ENCODE data around the gene SPATA13.

SPATA13 gene

GRCh38 chr13:24168979-24169378 lies 8.5 kb downstream of the SPATA13 start:
- DNase-seq: no peak

GRCh38 chr13:24172071-24172470 lies 11.6 kb downstream of the SPATA13 start:
- no peak for DNase-seq

DNA sequence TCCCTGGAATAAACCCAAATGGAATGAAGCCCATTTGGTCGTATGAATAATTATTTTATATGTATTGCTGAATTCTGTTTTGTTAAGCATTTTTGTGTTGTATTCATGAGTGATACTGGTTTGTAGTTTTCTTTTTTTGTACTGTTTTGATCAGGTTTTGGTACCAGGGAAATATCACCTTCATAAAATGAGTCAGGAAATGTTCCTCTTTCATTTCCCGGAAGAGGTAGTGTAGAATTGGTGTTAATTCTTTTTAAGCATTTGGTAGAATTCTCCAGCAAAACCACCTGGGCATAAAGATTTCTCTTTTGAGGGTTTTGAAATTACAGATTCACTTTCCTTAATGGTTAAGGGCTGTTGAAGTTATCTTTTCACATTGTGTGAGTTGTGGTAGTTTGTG lies 13.3 kb downstream of the SPATA13 start:
- no peak for DNase-seq

- no peak for DNase-seq
These were observed 15.3 kb downstream of the SPATA13 start for GRCh38 chr13:24175847-24176246.

DNA sequence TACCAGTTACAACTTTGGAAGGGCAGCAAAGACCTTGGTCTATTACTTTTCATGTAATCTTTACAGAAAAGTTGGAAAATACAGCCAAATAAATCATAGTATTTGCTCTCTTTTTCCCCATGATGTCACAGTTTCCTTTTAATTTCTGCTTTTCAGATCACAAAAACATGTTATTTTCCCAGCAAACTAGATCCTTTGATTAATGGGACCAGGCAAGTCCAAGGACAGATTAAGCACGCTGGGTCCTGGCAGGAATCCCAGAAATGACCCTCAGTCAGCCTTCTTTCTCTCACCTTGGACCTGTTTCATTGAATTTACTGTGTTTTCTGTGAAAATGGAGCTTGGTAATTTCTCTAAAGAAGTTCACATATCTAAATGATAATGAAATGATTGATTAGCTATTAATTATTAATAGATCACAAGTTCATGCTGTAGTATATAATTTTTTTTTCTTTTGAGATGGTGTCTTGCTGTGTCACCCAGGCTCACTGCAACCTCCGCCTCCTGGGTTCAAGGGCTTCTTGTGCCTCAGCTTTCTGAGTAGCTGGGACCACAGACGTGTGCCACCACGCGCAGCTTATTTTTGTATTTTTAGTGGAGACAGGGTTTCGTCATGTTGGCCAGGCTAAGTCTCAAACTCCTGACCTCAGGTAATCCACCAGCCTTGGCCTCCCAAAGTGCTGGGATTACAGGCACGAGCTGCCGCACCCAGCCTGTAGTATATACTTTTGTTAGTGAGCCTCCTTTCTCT lies 16.0 kb downstream of the SPATA13 start:
- DNase-seq: no peak

DNA sequence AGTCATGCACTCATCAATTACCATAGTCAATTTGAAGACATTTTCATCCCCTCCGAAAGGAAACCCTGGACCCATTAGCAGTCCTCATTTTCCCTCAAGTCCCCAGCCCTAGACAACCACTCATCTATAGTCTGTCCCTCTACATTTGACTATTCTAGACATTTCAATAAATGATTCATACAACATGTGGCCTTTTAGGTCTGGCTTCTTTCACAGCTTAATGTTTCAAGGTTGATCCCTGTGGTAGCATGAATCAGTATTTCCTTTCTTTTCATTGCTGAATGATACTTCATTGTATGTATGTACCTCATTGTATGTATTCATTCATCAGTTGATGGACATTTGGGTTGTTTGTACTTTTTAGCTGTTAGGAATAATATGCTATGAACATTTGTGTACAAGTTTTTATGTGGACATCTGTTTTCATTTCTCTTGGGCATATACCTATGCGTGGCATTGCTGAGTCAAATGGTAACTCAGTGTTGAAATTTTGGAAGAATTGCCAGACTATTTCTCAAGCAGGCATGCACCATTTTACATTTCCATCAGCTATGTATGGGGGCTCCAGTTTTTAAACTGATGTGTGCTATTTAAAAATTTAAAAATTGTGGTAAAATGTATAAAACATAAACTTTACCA lies 18.4 kb downstream of the SPATA13 start:
- DNase-seq: no peak

- no peak for DNase-seq
These were observed 18.9 kb downstream of the SPATA13 start for GRCh38 chr13:24179486-24179850.

DNA sequence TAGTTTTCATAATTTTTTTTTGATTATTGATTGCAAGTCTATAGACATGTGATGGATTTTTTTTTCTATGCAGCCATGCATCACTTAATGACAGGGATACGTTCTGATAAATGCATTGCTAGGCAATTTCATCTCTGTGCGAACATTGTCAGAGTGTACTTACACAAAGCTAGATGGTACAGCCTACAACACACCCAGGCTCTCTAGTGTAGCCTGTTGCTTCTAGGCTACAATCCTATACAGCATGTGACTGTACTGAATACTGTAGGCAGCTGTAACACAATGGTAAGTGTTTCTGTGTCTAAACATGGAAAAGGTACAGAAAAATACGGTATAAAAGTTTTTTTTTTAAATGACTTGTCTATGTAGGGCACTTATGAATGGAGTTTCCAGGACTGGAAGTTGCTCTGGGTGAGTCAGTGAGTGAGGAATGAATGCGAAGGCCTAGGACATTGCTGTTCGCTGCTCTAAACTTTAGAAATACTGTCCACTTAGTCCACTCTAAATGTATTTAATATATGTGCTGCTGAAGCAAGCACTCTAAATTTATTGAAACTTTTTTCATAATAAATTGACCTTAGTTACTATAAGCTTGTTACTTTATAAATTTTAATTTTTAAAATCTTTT lies 20.3 kb downstream of the SPATA13 start:
- no peak for DNase-seq

- DNase-seq: no peak
These were observed 21.6 kb downstream of the SPATA13 start for GRCh38 chr13:24181991-24182702.

DNA sequence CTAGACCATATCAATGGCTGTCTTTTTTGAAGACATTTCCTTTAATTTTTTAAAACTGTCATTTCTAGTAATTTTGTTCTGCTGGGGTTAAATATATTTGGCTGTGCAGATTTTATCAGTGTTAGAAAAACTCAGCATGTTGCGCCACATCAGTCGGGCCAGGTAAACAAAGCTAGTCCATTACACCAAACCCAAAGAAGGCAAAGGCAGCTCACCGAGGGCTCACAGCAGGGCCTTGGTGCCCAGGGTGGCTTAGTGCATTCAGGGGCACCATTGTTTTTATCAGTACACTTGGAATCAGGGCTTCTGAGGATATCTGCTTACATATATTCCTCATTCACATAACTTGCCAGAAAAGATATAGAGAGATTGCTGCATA lies 22.2 kb downstream of the SPATA13 start:
- DNase-seq: no peak

GRCh38 chr13:24183741-24184182 lies 23.2 kb downstream of the SPATA13 start:
- DNase-seq: no peak

GRCh38 chr13:24184265-24184841 lies 23.8 kb downstream of the SPATA13 start:
- DNase-seq: no peak

DNA sequence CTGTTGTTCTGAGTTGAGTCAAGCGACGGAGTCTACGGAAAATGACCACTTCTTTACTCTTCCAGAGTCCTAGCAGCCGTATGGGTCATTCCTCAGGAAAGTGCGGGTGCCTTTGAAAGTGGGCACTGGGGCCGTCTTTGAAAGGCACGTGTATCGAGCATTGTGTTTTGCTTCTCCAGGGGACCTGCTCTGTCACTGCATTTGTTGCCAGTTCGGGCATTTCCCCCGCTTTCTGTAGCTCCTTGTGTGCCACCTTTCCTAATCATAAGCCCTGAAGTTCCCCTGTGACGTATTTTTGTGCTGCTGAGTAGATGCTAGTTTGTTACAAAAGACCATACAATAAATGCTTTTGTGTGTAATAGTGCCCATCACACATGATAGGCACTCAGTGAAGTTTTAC lies 24.4 kb downstream of the SPATA13 start:
- no peak for DNase-seq

- no peak for DNase-seq
These were observed 25.2 kb downstream of the SPATA13 start for GRCh38 chr13:24185591-24186232.

DNA sequence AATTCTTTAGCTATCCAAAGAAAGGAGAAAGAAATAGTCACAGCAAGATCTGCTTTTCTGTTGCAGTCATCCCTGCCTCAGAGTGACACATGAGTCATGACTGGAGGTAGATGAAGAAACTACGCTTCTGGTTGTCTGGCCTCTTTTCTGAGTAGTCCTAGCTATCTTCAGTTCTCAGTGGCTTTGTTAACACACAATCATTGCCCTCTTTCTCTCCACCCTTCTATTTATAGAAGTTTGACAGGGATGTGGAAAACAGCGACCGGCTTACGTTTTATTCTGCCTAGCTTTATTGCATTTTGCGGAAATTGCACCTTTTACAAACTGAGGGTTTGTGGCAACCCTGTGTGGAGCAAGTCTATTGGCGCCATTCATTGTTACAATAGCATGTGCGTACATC lies 26.7 kb downstream of the SPATA13 start:
- DNase-seq: no peak

GRCh38 chr13:24192057-24192810 lies 31.7 kb downstream of the SPATA13 start:
- no peak for DNase-seq

- no peak for DNase-seq
These were observed 32.3 kb downstream of the SPATA13 start for GRCh38 chr13:24192811-24193162.

DNA sequence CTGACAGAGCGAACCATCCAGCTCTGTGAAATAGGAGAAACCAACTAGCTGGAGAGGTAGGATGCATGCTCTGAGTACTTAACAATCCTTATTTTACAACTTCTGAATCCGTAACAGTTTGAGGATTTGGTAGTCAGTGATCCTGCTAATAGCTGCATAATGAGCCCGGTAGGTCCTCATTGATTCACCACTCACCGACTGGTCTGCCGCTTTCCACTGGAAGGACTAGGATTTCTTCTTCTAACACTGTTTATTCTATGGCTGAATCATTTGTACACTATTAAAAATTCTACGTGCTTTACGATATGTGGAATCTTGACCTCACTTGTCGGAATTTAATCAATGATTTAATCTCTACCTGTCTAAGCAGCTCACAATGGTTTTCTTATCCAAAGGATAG lies 33.9 kb downstream of the SPATA13 start:
- DNase-seq: no peak

DNA sequence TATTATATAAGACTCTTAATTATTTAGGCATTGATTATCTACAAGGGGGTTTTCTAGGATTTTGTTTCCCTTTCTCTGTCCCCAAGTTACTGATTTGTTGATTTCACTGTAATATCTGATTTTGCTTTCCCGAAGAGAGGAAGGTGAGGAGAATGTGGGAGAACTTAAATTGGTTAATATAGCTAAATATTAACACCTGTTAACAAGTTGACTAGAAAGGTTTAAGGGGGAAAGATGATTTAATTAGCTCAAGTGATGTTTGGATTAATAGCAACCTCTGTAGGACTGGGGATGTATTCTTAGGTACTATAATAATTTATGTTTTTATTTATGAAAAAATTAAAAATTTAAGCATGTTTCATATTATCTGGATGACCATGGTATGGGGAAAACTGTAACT lies 35.1 kb downstream of the SPATA13 start:
- DNase-seq: no peak

- no peak for DNase-seq
These were observed 36.2 kb downstream of the SPATA13 start for GRCh38 chr13:24196593-24197197.

DNA sequence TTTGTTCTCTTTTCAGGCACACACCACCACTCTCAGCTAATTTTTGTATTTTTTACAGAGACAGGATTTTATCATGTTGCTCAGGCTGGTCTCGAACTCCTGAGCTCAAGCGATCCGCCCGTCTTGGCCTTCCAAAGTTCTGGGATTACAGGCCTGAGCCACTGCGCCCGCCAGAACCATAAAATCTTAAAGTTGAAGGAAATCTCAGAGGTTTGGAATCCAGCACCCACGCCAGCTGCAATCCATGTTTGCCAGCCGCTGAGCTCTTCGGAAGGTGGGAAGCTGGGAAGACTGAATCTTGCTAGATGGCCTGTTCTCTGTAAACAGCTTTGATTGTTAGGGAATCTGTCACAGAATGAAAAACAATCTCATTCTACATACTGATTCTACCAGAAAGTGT lies 38.5 kb downstream of the SPATA13 start:
- no peak for DNase-seq

GRCh38 chr13:24202215-24202614 lies 41.7 kb downstream of the SPATA13 start:
- no peak for DNase-seq
